GM18868 (cell line): ENCODE measurements around the gene DPYD.

ENCODE experiments used
- ATAC-seq: cut with Tn5 transposase; IDR thresholded peaks from one replicate; pipeline ENCODE4 v1.9.1; 2021; ENCODE audit warnings: mild to moderate bottlenecking, moderate library complexity; ENCODE audit not compliant: unreplicated experiment

DPYD gene

DNA sequence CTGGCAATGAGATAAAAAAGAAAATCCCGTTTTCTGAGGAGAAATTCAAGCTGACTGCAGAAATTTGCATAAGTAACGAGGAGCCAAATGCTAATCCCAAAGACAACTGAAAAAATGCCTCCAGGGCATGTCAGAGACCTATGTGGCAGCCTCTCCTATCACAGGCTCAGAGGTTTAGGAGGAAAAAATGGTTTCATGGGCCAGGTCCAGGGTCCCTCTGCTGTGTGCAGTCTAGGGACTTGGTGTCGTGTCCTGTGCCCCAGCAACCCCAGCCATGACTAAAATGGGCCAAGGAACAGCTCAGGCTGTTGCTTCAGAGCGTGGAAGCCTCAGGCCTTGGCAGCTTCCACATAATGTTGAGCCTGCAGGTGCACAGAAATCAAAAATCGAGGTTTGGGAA, 456.5 kb downstream of the DPYD start:
- ATAC-seq = no peak

GRCh38 chr1:97461782-97462181, 459.1 kb downstream of the DPYD start:
- peak; percentile 93 for ATAC-seq

DNA sequence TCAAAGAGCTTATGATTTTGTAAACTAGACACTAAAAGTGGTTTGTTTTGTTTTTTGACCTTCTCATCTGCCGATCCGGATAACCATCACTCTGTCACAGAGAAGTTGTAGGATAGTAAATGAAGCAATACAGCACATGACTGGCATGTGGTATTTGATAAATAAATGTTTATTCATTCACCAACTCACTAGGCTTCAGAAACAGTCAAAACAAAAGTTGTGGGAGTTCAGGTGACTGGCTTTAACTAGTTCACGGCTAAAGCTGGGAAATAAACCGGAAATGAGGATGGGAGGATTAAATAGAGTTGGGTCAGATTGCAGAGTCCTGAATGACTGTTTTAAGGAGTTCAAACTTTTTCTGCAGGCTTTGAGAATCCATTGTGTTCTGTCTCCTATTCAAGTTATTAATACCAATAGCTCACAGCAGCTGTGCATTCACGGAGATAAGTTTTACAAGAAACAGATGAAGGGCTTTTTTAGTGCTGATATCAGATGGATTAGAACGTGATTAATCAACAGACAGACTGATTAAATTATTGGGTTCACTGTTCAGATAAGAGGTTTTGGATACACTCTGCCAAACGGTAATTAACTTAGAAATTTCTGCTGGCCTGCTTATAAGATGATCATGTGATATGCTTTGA, 463.3 kb downstream of the DPYD start:
- ATAC-seq = no peak

- no peak for ATAC-seq
These were observed 468.9 kb downstream of the DPYD start for GRCh38 chr1:97451944-97452343.

GRCh38 chr1:97451046-97451826, 469.6 kb downstream of the DPYD start:
- ATAC-seq = no peak

GRCh38 chr1:97441966-97442365, 478.9 kb downstream of the DPYD start:
- ATAC-seq = no peak

- no peak for ATAC-seq
These were observed 487.0 kb downstream of the DPYD start for GRCh38 chr1:97433824-97434177.

GRCh38 chr1:97433094-97433823, 487.6 kb downstream of the DPYD start:
- ATAC-seq = no peak

DNA sequence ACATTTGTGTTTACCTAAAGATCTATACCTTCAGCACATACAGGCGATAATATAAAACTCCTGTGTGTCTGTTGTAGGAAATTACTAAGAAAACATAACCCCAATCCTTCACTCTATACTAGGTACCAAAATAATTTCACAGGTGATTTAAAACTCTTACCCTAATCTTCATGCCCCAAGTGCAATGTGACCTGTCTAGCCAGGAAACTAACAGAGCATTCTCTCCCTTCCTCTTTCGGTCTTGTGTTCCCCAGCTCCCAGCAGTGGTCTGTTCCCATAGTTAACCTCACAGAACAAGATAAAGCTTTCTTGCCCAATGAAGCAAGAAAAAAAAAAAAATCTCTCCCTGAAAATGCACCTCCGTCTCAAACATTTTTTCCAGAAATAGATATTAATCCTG, 493.5 kb downstream of the DPYD start:
- ATAC-seq = peak; percentile 72

GRCh38 chr1:97424209-97424608, 496.6 kb downstream of the DPYD start:
- no peak for ATAC-seq

- ATAC-seq = no peak
These were observed 497.4 kb downstream of the DPYD start for GRCh38 chr1:97423403-97423802.

- ATAC-seq = no peak
These were observed 503.2 kb downstream of the DPYD start for GRCh38 chr1:97417661-97418060.

- no peak for ATAC-seq
These were observed 506.0 kb downstream of the DPYD start for GRCh38 chr1:97414682-97415312.

DNA sequence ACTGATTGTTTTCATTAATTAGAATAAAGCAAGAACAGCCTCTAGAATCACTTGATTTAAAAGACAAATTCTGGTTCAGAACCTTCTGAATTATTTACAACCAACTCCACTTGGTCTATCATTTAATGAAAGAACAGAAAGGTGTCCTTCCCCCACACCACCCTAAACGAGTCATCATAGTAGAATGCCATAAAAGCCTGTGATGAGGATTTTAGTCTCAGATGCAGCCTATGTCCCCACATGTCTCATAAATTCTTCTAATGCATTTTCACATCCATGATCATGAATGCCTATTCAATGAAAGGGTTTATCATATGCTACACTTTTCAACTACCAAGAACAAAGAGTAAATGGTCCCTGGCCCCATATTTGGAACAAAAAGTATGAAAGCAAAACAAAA, 508.1 kb downstream of the DPYD start:
- no peak for ATAC-seq

- ATAC-seq = no peak
These were observed 508.7 kb downstream of the DPYD start for GRCh38 chr1:97412166-97412565.

DNA sequence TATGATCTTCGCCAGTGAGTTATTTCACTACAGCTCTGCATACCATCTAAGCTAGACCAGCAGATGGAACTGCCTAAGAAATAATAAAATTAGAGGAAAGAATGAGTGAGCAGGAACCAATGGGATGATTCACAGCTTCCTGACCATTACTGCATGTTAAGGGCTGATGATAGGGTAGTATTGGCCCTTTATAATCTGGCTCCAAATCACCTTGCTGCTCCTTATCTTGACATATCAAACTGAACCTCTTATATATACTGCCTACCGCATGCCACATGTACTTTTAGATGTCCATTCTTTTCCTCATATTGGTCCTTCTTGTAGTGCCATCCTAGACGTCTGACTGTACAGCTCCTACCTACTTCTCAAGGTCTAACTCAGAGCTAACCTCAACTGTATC, 524.4 kb downstream of the DPYD start:
- ATAC-seq = no peak

DNA sequence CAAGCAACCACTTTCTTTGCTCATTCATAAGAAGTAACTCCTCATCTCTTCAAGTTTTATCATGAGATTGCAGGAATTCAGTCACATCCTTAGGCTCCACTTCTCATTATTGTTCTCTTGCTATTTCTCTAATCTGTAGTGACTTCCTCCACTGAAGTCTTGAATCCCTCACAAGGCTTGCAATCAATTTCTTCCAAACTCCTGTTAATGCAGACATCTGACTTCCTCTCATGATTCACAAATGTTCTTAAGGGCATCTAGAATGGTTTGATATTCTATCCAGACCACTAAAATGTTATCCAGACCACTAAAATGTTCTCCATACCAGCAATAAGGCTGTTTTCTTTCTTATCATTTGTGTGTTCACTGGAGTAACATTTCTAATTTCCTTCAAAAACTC, 528.1 kb downstream of the DPYD start:
- ATAC-seq = no peak

GRCh38 chr1:97385536-97386277, 535.1 kb downstream of the DPYD start:
- no peak for ATAC-seq

DNA sequence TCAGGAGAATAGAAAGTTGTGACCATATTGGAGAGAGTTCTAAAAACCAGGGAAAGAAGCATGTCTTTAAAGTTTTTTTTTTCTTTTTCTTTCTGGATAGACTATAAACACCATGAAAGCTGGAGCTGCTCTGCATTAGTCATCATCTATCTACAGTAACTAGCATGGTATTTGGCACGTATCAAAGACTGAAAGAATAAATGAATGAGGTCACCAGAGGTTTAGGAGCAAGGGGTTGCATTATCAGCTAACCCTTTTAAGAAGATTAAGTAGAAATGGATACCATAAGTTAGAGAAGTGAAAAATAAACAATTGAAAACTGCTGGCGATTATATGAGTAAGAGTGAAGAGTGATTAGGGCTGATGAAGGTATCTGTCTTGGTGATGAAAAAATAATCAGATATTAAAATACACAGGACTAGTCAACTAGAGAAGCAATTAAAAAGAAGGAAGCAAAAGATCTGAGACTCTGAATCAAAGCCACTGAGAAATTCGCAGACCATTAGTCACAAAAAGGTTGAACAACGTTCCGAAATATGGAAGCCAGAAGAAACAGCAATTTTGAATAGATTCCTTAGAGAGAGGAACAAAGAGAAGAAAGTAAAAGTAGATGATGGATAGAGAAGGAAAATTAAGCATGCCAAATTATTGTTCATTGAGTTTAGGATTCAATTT, 536.4 kb downstream of the DPYD start:
- no peak for ATAC-seq

GRCh38 chr1:97383797-97384196, 537.0 kb downstream of the DPYD start:
- ATAC-seq = no peak
